H7 (cell line): ENCODE data around the gene ZDHHC14. TPM values are rescaled to one million over a fixed set of nuclear protein-coding genes. Genes with fewer than 3 reads are reported as not detected.
"Not testable (repeated sequence)": the region's sequence is repeated elsewhere in the genome, so short reads cannot be mapped to it uniquely, and the experiment has no call there.

Experiments
- DNase-seq: peaks from one replicate; pipeline ENCODE4 v3.0.0; 2012
- H3K27me3 ChIP-seq: 2 replicates; pipeline ENCODE4 v1.6.0; 2011; ENCODE audit warnings: mild to moderate bottlenecking, low read length; ENCODE audit not compliant: control insufficient read depth, insufficient read depth
- H3K36me3 ChIP-seq: replicated peaks from 2 replicates; pipeline ENCODE4 v1.5.1; 2011; ENCODE audit warnings: low read length; ENCODE audit not compliant: control insufficient read depth, insufficient read depth
- H3K4me3 ChIP-seq: 2 replicates; pipeline ENCODE4 v1.5.1; 2011; ENCODE audit warnings: low read depth, mild to moderate bottlenecking, control low read depth, low read length, moderate library complexity; ENCODE audit not compliant: insufficient read depth
- total RNA-seq: library from RNA; depleted of rRNA; stranded (reverse); fragments of >200 nt; shearing (Covaris generic); gene quantifications from 2 replicates; pipeline ENCODE4 v1.2.3, GENCODE V29; 2014

Gene ZDHHC14
- total RNA-seq, 1 experiment from 2014 or later: 1.1 TPM

GRCh38 chr6:157407646-157408045, 26.7 kb downstream of the ZDHHC14 start:
- Histone ChIP-seq H3K27me3 (no peaks in the 10 kb centered on the region), H3K4me3 (no peak overlapping the region), H3K36me3 (no peaks in the 10 kb centered on the region)
- no peak for DNase-seq

GRCh38 chr6:157408427-157408826, 27.4 kb downstream of the ZDHHC14 start:
- not testable (repeated sequence) for DNase-seq, H3K27me3 ChIP-seq, H3K36me3 ChIP-seq, H3K4me3 ChIP-seq

- no peaks in the 10 kb centered on the region for H3K36me3 ChIP-seq
- no peak for DNase-seq
- H3K4me3 ChIP-seq: no peak overlapping the region
- H3K27me3 ChIP-seq: no peaks in the 10 kb centered on the region
Measured at GRCh38 chr6:157410045-157410444, 29.1 kb downstream of the ZDHHC14 start.

- Histone ChIP-seq H3K4me3 (no peak overlapping the region), H3K27me3 (no peaks in the 10 kb centered on the region), H3K36me3 (no peaks in the 10 kb centered on the region)
- DNase-seq: no peak
Measured at GRCh38 chr6:157411368-157411767, 30.4 kb downstream of the ZDHHC14 start.

- DNase-seq: no peak
- Histone ChIP-seq H3K36me3 (no peaks in the 10 kb centered on the region), H3K4me3 (no peak overlapping the region), H3K27me3 (no peaks in the 10 kb centered on the region)
Measured at GRCh38 chr6:157412791-157413190, 31.8 kb downstream of the ZDHHC14 start.

- no peaks in the 10 kb centered on the region for H3K36me3 ChIP-seq
- no peak for DNase-seq
- no peaks in the 10 kb centered on the region for H3K27me3 ChIP-seq
- no peak overlapping the region for H3K4me3 ChIP-seq
Measured at GRCh38 chr6:157420497-157420896, 39.5 kb downstream of the ZDHHC14 start.

- Histone ChIP-seq H3K36me3 (no peaks in the 10 kb centered on the region), H3K27me3 (no peaks in the 10 kb centered on the region), H3K4me3 (no peak overlapping the region)
- DNase-seq: peak; percentile 32
Measured at GRCh38 chr6:157424491-157425020, 43.6 kb downstream of the ZDHHC14 start.

- DNase-seq: no peak
- no peak overlapping the region for H3K4me3 ChIP-seq
- no peaks in the 10 kb centered on the region for H3K36me3 ChIP-seq
- H3K27me3 ChIP-seq: no peaks in the 10 kb centered on the region
Measured at GRCh38 chr6:157427969-157428368, 47.0 kb downstream of the ZDHHC14 start.

- H3K36me3 ChIP-seq: no peaks in the 10 kb centered on the region
- no peaks in the 10 kb centered on the region for H3K27me3 ChIP-seq
- DNase-seq: peak; percentile 73
- no peak overlapping the region for H3K4me3 ChIP-seq
Measured at GRCh38 chr6:157428427-157429202, 47.6 kb downstream of the ZDHHC14 start.

- Histone ChIP-seq H3K36me3 (no peaks in the 10 kb centered on the region), H3K27me3 (no peaks in the 10 kb centered on the region), H3K4me3 (no peak overlapping the region)
- DNase-seq: no peak
Measured at GRCh38 chr6:157429248-157429647, 48.3 kb downstream of the ZDHHC14 start.

GRCh38 chr6:157430834-157431233, 49.8 kb downstream of the ZDHHC14 start:
- Histone ChIP-seq H3K4me3 (no peak overlapping the region), H3K36me3 (no peaks in the 10 kb centered on the region), H3K27me3 (no peaks in the 10 kb centered on the region)
- no peak for DNase-seq

- Histone ChIP-seq H3K27me3 (no peaks in the 10 kb centered on the region), H3K36me3 (no peaks in the 10 kb centered on the region), H3K4me3 (no peak overlapping the region)
- DNase-seq: peak; percentile 30
Measured at GRCh38 chr6:157432231-157432891, 51.4 kb downstream of the ZDHHC14 start.

- Histone ChIP-seq H3K36me3 (no peaks in the 10 kb centered on the region), H3K27me3 (no peaks in the 10 kb centered on the region), H3K4me3 (no peak overlapping the region)
- no peak for DNase-seq
Measured at GRCh38 chr6:157432892-157433265, 51.9 kb downstream of the ZDHHC14 start.

- H3K4me3 ChIP-seq: no peak overlapping the region
- no peak for DNase-seq
- H3K27me3 ChIP-seq: no peaks in the 10 kb centered on the region
- H3K36me3 ChIP-seq: no peaks in the 10 kb centered on the region
Measured at GRCh38 chr6:157433678-157434081, 52.7 kb downstream of the ZDHHC14 start.

- Histone ChIP-seq H3K27me3 (no peaks in the 10 kb centered on the region), H3K36me3 (no peaks in the 10 kb centered on the region), H3K4me3 (no peak overlapping the region)
- no peak for DNase-seq
Measured at GRCh38 chr6:157434349-157435033, 53.5 kb downstream of the ZDHHC14 start.
